Thyroid gland (tissue), 4 donors: ENCODE measurements around the gene MARK4. TPM values are rescaled to one million over a fixed set of nuclear protein-coding genes. Genes with fewer than 3 reads are reported as not detected.
"Not testable (repeated sequence)": the region's sequence is repeated elsewhere in the genome, so short reads cannot be mapped to it uniquely, and the experiment has no call there.

Experiments used
- DNase-seq, 2 donors: peaks; one replicate each; pipeline ENCODE4 v3.0.0-alpha.2; 2019
- H3K27ac ChIP-seq, 3 donors: fragments of 200-600 bp; sonication (generic); 1 replicate in 2 of 3; 2 replicates in 1 of 3; pipeline ENCODE4 v1.5.1; 2016 to 2019; ENCODE audit warnings: mild to moderate bottlenecking in 1 of 3, moderate library complexity in 1 of 3
- H3K27me3 ChIP-seq: fragments of 200-600 bp; sonication (generic); one replicate; pipeline ENCODE4 v1.5.1; 2019
- H3K36me3 ChIP-seq, 2 donors: fragments of 200-600 bp; sonication (generic); one replicate each; pipeline ENCODE4 v1.5.1; 2016 to 2019
- H3K4me1 ChIP-seq, 2 donors: fragments of 200-600 bp; sonication (generic); one replicate each; pipeline ENCODE4 v1.5.1; 2017 to 2019
- H3K4me3 ChIP-seq, 3 donors: fragments of 200-600 bp; sonication (generic); replicated peaks in 1 of 3; 1 replicate in 2 of 3; 2 replicates in 1 of 3; pipeline ENCODE4 v1.5.1; 2016; ENCODE audit warnings: mild to moderate bottlenecking in 1 of 3
- H3K9me3 ChIP-seq: fragments of 200-600 bp; sonication (generic); one replicate; pipeline ENCODE4 v1.5.1; 2017
- POLR2A ChIP-seq, 2 donors: fragments of 450-650 bp; IDR thresholded peaks; one replicate each; pipeline ENCODE4 v1.6.1; 2017; ENCODE audit warnings: antibody characterized with exemption in 2 of 2, mild to moderate bottlenecking in 2 of 2, moderate library complexity in 1 of 2
- WGBS, 2 donors: methylation state at CpG; one replicate each; pipeline ENCODE4 v1.1.5; 2017; 5-methylcytosine and 5-hydroxymethylcytosine counted together
- intact Hi-C: fragments of 100-400 bp; cut with DNase I; formaldehyde crosslinking; loops from one replicate; pipeline ENCODE4 v1.15.1; 2023
- total RNA-seq, 4 donors: library from RNA; depleted of rRNA; stranded (reverse); fragments of >200 nt; gene quantifications; one replicate each; pipeline ENCODE4 v1.2.3, GENCODE V29; 2016
- TF ChIP-seq, protein P1 (sequence below), 6 experiments: fragments of 200-600 bp in 3 of 6; fragments of 450-650 bp in 3 of 6; sonication (generic) in 3 of 6; IDR thresholded peaks; one replicate each; pipeline ENCODE4 v1.5.1; 2016 to 2019; ENCODE audit warnings: antibody characterized with exemption in 6 of 6, mild to moderate bottlenecking in 2 of 6, inconsistent platforms in 1 of 6, moderate library complexity in 1 of 6

The MARK4 gene
- total RNA-seq, 4 donors from 2014 or later, result 18.5 to 25.1 (median 22.1) TPM

- H3K36me3 ChIP-seq, result no peaks in the 10 kb centered on the region
- TF ChIP-seq, protein P1, sequence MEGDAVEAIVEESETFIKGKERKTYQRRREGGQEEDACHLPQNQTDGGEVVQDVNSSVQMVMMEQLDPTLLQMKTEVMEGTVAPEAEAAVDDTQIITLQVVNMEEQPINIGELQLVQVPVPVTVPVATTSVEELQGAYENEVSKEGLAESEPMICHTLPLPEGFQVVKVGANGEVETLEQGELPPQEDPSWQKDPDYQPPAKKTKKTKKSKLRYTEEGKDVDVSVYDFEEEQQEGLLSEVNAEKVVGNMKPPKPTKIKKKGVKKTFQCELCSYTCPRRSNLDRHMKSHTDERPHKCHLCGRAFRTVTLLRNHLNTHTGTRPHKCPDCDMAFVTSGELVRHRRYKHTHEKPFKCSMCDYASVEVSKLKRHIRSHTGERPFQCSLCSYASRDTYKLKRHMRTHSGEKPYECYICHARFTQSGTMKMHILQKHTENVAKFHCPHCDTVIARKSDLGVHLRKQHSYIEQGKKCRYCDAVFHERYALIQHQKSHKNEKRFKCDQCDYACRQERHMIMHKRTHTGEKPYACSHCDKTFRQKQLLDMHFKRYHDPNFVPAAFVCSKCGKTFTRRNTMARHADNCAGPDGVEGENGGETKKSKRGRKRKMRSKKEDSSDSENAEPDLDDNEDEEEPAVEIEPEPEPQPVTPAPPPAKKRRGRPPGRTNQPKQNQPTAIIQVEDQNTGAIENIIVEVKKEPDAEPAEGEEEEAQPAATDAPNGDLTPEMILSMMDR (IDR thresholded peaks at IDR 0.05), result no peak
- no peak for TF ChIP-seq POLR2A (IDR thresholded peaks at IDR 0.05)
- DNase-seq, result no peak
- H3K4me1 ChIP-seq, result no peaks in the 10 kb centered on the region
- no peaks in the 10 kb centered on the region for H3K9me3 ChIP-seq
- H3K4me3 ChIP-seq, result no peak overlapping the region
- whole genome bisulfite sequencing, 2 donors, result 69 to 78% methylated on average over 1 to 5 of the region's 11 CpGs
- intact Hi-C loops, result no loop called here
- H3K27ac ChIP-seq, result no peak overlapping the region
- H3K27me3 ChIP-seq, result no peaks in the 10 kb centered on the region
Observed at GRCh38 chr19:45224645-45225044, 26.4 kb upstream of the MARK4 start.

GRCh38 chr19:45229056-45229455, 22.0 kb upstream of the MARK4 start:
- H3K4me3 ChIP-seq, H3K9me3 ChIP-seq, H3K36me3 ChIP-seq, H3K4me1 ChIP-seq, DNase-seq, H3K27ac ChIP-seq, intact Hi-C loops, H3K27me3 ChIP-seq: not testable (repeated sequence)
- WGBS, 2 donors, result 87 to 90% methylated on average over 2 of the region's 2 CpGs

DNA sequence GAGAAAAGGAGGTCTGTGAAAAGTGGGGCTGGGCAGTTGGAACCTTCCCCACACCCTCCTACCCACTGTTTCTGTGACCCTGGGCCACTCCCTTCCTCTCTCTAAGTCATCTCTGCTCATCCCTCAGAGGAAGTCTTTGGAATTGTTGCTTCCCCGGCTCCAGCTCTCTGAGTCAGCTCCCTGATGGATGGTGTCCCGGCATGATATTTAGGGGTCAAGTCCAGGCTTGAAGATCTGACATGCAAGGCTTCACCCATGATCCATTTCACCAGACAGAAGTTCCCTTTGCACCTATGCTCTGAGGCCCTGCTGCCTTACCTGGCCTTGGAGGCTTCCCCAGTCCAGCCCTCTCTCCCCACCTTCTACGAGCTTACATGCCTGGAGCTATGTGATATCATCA, 19.2 kb upstream of the MARK4 start:
- H3K9me3 ChIP-seq, result no peaks in the 10 kb centered on the region
- TF ChIP-seq, protein P1 (IDR thresholded peaks at IDR 0.05), result no peak
- TF ChIP-seq POLR2A (IDR thresholded peaks at IDR 0.05), result no peak
- no peaks in the 10 kb centered on the region for H3K4me1 ChIP-seq
- H3K27me3 ChIP-seq, result no peaks in the 10 kb centered on the region
- intact Hi-C loops, result no loop called here
- 69 to 74% methylated on average over 3 of the region's 3 CpGs for WGBS, 2 donors
- no peak overlapping the region for H3K4me3 ChIP-seq
- H3K36me3 ChIP-seq, result no peaks in the 10 kb centered on the region
- DNase-seq, result no peak
- no peak overlapping the region for H3K27ac ChIP-seq

DNA sequence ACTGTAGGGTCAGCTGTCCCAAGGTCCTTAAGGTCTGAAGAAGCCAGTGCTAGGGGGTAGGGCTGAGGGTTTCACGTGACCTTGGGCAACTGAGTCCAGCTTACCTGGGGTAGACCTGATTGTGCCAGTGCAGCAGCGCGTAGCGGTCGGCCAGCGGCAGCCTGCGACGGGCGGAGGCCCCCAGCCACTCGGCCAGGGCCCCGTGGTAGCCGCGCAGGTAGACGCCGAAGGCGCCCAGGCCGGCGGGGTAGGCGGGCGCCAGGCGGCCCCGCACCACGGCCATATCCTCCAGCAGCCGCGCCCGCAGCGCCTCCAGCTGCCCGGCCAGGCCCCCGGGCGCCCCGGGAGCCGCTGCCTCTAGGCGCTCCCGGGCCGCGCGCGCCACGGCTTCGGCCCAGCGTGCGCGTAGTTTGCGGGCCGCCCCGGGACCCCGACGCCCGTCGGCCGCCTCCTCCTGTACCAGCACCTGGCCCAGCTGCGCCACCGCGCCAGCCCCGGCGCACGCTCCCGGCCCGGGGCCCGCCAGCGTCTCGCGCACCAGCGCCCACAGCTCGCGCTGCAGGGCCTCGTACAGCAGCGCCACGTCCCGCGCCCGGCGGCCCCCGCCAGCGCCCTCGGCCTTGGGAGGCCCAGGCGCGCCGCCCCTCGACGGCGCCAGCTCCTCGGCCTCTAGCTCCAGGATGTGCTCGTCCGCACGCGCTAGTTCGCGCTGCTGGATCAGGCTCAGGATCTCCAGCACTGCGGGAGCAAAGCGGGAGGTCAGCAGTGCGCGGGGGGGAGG, 16.8 kb upstream of the MARK4 start:
- Histone ChIP-seq H3K36me3 (no peaks in the 10 kb centered on the region), H3K27ac (no peak overlapping the region), H3K9me3 (no peaks in the 10 kb centered on the region), H3K4me1 (no peaks in the 10 kb centered on the region), H3K27me3 (no peaks in the 10 kb centered on the region), H3K4me3 (no peak overlapping the region)
- intact Hi-C loops, result no loop called here
- 26 to 27% methylated on average over 15 to 23 of the region's 93 CpGs for WGBS, 2 donors
- TF ChIP-seq, protein P1 (IDR thresholded peaks at IDR 0.05), result no peak
- no peak for TF ChIP-seq POLR2A (IDR thresholded peaks at IDR 0.05)
- no peak for DNase-seq

- DNase-seq, result no peak
- TF ChIP-seq, protein P1 (IDR thresholded peaks at IDR 0.05), result no peak
- TF ChIP-seq POLR2A (IDR thresholded peaks at IDR 0.05), result no peak
- no peaks in the 10 kb centered on the region for H3K9me3 ChIP-seq
- no peak overlapping the region for H3K4me3 ChIP-seq
- no peaks in the 10 kb centered on the region for H3K36me3 ChIP-seq
- intact Hi-C loops, result no loop called here
- no peaks in the 10 kb centered on the region for H3K27me3 ChIP-seq
- no peak overlapping the region for H3K27ac ChIP-seq
- WGBS, 2 donors, result 8 to 19% methylated on average over 7 of the region's 8 CpGs
- H3K4me1 ChIP-seq, result no peaks in the 10 kb centered on the region
Observed at GRCh38 chr19:45235485-45235884, 15.6 kb upstream of the MARK4 start.
